Measurements from ENCODE around the gene BSN.

The BSN gene

GRCh38 chr3:49607796-49608195 is 53.5 kb downstream of the BSN start:
- TF ChIP-seq CTCF (IDR thresholded peaks at IDR 0.05; ENCODE audit: control insufficient read depth, insufficient read depth, low read depth, low read length, missing control alignments), result peak; percentile 30
- H3K4me3 ChIP-seq (ENCODE audit: control insufficient read depth, low read depth, low read length), result no peak overlapping the region
- DNase-seq (ENCODE audit: low read depth), result no peak

GRCh38 chr3:49609314-49609713 is 55.0 kb downstream of the BSN start:
- no peak for DNase-seq (ENCODE audit: low read depth)
- no peak for TF ChIP-seq CTCF (IDR thresholded peaks at IDR 0.05; ENCODE audit: control insufficient read depth, insufficient read depth, low read depth, low read length, missing control alignments)
- H3K4me3 ChIP-seq (ENCODE audit: control insufficient read depth, low read depth, low read length), result no peak overlapping the region

GRCh38 chr3:49609815-49610214 is 55.5 kb downstream of the BSN start:
- no peak for DNase-seq (ENCODE audit: low read depth)
- no peak overlapping the region for H3K4me3 ChIP-seq (ENCODE audit: control insufficient read depth, low read depth, low read length)
- no peak for TF ChIP-seq CTCF (IDR thresholded peaks at IDR 0.05; ENCODE audit: control insufficient read depth, insufficient read depth, low read depth, low read length, missing control alignments)

GRCh38 chr3:49610666-49611280 is 56.5 kb downstream of the BSN start:
- DNase-seq (ENCODE audit: low read depth), result no peak
- H3K4me3 ChIP-seq (ENCODE audit: control insufficient read depth, low read depth, low read length), result no peak overlapping the region
- TF ChIP-seq CTCF (IDR thresholded peaks at IDR 0.05; ENCODE audit: control insufficient read depth, insufficient read depth, low read depth, low read length, missing control alignments), result no peak

GRCh38 chr3:49611291-49611690 is 57.0 kb downstream of the BSN start:
- DNase-seq (ENCODE audit: low read depth), result no peak
- H3K4me3 ChIP-seq (ENCODE audit: control insufficient read depth, low read depth, low read length), result no peak overlapping the region
- TF ChIP-seq CTCF (IDR thresholded peaks at IDR 0.05; ENCODE audit: control insufficient read depth, insufficient read depth, low read depth, low read length, missing control alignments), result no peak

GRCh38 chr3:49611719-49612118 is 57.4 kb downstream of the BSN start:
- H3K4me3 ChIP-seq (ENCODE audit: control insufficient read depth, low read depth, low read length), result no peak overlapping the region
- no peak for DNase-seq (ENCODE audit: low read depth)

More at GRCh38 chr3:49611719-49612118, 57.4 kb downstream of the BSN start:
- TF ChIP-seq CTCF (IDR thresholded peaks at IDR 0.05; ENCODE audit: control insufficient read depth, insufficient read depth, low read depth, low read length, missing control alignments), result no peak

Data from AG09309 (cell line).